SK-N-SH treated with all-trans-retinoic acid at 6 μM for 48 hours (cell line): ENCODE results near the gene RSAD2.

ENCODE experiments used
- ARNTL ChIP-seq: fragments of 450-650 bp; formaldehyde crosslinking; IDR thresholded peaks from 2 replicates; pipeline ENCODE4 v1.5.0; 2020; ENCODE audit warnings: low read depth, mild to moderate bottlenecking, moderate library complexity, borderline replicate concordance
- ESRRG ChIP-seq: fragments of 250-450 bp; sonication (Bioruptor Pico); IDR thresholded peaks from 2 replicates; pipeline ENCODE4 v1.6.1; 2021; ENCODE audit warnings: mild to moderate bottlenecking
- TOX ChIP-seq: fragments of 250-450 bp; sonication (Bioruptor Pico); IDR thresholded peaks from 2 replicates; pipeline ENCODE4 v1.8.0; 2021; ENCODE audit warnings: mild to moderate bottlenecking, moderate library complexity, borderline replicate concordance
- ZFP30 ChIP-seq: fragments of 450-650 bp; formaldehyde crosslinking; IDR thresholded peaks from 2 replicates; pipeline ENCODE4 v1.5.0; 2022; ENCODE audit warnings: mild to moderate bottlenecking, moderate library complexity

DNA sequence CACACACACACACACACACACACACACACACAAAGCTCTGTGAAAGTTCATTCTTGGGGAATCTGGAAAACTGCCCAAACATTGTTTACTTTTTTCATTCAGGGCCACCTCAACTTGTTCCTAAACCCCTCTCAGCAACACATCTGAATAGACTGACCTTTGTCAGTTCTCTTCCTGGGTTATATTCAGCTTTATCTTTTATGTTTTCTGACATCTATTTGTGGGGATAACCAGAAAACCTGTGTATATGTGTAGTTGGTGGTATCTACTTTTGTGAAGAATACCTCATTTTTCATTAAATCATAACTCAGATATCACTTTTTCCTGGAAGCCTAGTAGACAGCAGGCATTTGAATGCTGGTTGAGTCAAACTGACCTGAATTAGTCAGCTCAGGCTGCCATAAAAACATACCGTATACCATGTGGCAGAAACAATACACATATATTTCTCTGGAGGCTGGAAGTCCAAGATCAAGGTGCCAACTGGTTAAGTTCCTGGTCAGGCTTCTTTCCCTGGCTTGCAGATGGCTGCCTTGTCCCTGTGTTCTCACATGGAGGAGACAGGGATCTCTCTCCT is 28.7 kb downstream of the RSAD2 start:
- TF ChIP-seq ARNTL (CRISPR knock-in tag) (no peak), ZFP30 (CRISPR knock-in tag) (no peak), TOX (no peak), ESRRG (CRISPR knock-in tag) (no peak)
